Kidney epithelial cell (primary cell): ENCODE measurements around the gene PPP4R4. TPM values are rescaled to one million over a fixed set of nuclear protein-coding genes. Genes with fewer than 3 reads are reported as not detected.

Source experiments
- DNase-seq: peaks from one replicate; pipeline ENCODE4 v3.0.0-alpha.2; 2010; ENCODE audit warnings: low read depth
- H3K27me3 ChIP-seq: 2 replicates; pipeline ENCODE4 v1.6.0; 2011; ENCODE audit warnings: low read length; ENCODE audit not compliant: control insufficient read depth, insufficient read depth
- H3K36me3 ChIP-seq: 2 replicates; pipeline ENCODE4 v1.5.1; 2011; ENCODE audit warnings: low read length; ENCODE audit not compliant: control insufficient read depth, insufficient read depth
- H3K4me3 ChIP-seq: 2 replicates; pipeline ENCODE4 v1.5.1; 2011; ENCODE audit warnings: low read depth, mild to moderate bottlenecking, control low read depth, low read length
- CTCF ChIP-seq: IDR thresholded peaks from 2 replicates; pipeline ENCODE4 v1.5.1; 2011; ENCODE audit warnings: mild to moderate bottlenecking, moderate library complexity, low read length, control low read depth, inconsistent platforms; ENCODE audit not compliant: insufficient read depth, poor library complexity, severe bottlenecking
- total RNA-seq: library from RNA; depleted of rRNA; stranded (reverse); fragments of >200 nt; gene quantifications from 2 replicates; pipeline ENCODE4 v1.2.3, GENCODE V29; 2015

PPP4R4 gene
- total RNA-seq, 1 donor from 2014 or later, result 2.4 TPM

DNA sequence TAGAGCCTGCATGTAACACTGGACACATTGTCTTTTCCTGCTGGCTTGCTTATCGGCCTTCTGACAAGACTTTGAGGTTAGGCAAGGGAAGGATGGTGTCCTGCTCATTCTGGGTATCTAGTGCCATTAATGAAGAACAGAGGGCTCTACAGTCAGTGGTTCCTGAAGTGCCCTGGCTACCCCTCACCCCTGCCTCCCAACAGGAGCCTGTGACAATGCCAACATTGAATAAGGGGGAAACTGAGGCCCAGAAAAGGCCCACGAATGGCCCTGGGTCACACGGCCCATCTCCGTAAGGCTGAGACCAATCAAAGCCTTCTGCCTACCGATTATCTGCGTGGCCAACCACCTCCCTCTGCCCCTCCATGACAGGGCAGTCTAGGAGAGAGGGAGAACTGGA lies 46.8 kb upstream of the PPP4R4 start:
- Histone ChIP-seq H3K27me3 (no peaks in the 10 kb centered on the region), H3K36me3 (no peaks in the 10 kb centered on the region), H3K4me3 (no peak overlapping the region)
- no peak for DNase-seq
- no peak for TF ChIP-seq CTCF

- TF ChIP-seq CTCF, result no peak
- no peak for DNase-seq
- Histone ChIP-seq H3K27me3 (no peaks in the 10 kb centered on the region), H3K4me3 (no peak overlapping the region), H3K36me3 (no peaks in the 10 kb centered on the region)
Measured at GRCh38 chr14:94128216-94128839, 45.8 kb upstream of the PPP4R4 start.

GRCh38 chr14:94129111-94129757 lies 44.9 kb upstream of the PPP4R4 start, which contains the start of gene IFI27L2:
Gene IFI27L2, minus strand, starts transcription at chr14:94129604. Its CDS starts 40 bp downstream, at chr14:94129564.
- H3K4me3 ChIP-seq, result peak within 1 kb of the TSS; percentile 73

DNA sequence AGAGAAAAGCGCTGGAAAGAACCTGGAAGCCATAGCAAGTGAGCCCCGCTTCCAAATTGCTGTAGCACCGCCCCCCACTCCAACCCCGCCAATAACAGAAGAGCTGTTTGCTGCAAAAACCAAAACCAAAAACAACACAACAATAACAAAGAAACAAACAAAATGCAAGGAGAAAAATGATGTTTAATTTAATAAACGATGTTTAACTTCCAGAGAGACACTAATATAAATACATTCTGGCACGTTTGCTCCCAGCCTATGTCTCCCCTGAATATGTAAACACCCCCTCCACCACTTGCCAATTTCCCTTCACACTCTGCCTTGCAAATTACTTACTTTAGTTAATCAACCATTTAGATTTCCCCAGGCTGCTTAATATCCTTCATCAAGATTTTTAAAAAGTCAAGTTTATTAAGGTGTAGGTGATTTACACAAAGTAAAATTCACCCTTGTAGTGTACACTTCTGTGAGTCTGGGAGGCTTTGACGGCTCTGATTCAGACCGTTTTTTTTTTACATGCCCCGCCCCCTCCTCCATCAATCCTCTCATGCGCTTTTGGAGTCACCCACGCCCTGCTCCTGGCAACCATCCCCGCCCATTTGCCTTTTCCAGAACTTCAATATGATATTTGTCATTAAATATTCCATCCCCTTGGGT lies 44.2 kb upstream of the PPP4R4 start:
- DNase-seq, result no peak
- TF ChIP-seq CTCF, result no peak
- Histone ChIP-seq H3K27me3 (no peaks in the 10 kb centered on the region), H3K4me3 (peak overlapping the region; percentile 73), H3K36me3 (no peaks in the 10 kb centered on the region)

More at GRCh38 chr14:94129111-94129757, 44.9 kb upstream of the PPP4R4 start, which contains the start of gene IFI27L2:
- Histone ChIP-seq H3K27me3 (no peaks in the 10 kb centered on the region), H3K36me3 (no peaks in the 10 kb centered on the region)
- TF ChIP-seq CTCF, result peak; percentile 36
- no peak for DNase-seq

- no peaks in the 10 kb centered on the region for H3K36me3 ChIP-seq
- peak; percentile 73 for TF ChIP-seq CTCF
- no peak for DNase-seq
- H3K4me3 ChIP-seq, result no peak overlapping the region
- H3K27me3 ChIP-seq, result no peaks in the 10 kb centered on the region
Measured at GRCh38 chr14:94132285-94132887, 41.7 kb upstream of the PPP4R4 start.
